HUES6 (cell line): ENCODE results near the gene STARD7.
A peak's percentile ranks its signal among the peaks of the same experiment; 100 is the strongest.
"Not testable (repeated sequence)": the region's sequence is repeated elsewhere in the genome, so short reads cannot be mapped to it uniquely, and the experiment has no call there.

ENCODE experiments used
- H3K27ac ChIP-seq: 2 replicates; pipeline ENCODE4 v1.7.0; 2013; ENCODE audit warnings: low read depth, mild to moderate bottlenecking, low read length, inconsistent platforms
- H3K27me3 ChIP-seq: 2 replicates; pipeline ENCODE4 v1.6.1; 2013; ENCODE audit warnings: low read length; ENCODE audit not compliant: control insufficient read depth, insufficient read depth
- H3K36me3 ChIP-seq: 2 replicates; pipeline ENCODE4 v1.6.1; 2013; ENCODE audit warnings: low read length; ENCODE audit not compliant: control insufficient read depth, insufficient read depth
- H3K4me1 ChIP-seq: 2 replicates; pipeline ENCODE4 v1.6.1; 2013; ENCODE audit warnings: low read length; ENCODE audit not compliant: control insufficient read depth, insufficient read depth
- H3K4me3 ChIP-seq: 2 replicates; pipeline ENCODE4 v1.5.1; 2013; ENCODE audit warnings: low read depth, low read length
- H3K9ac ChIP-seq: one replicate; pipeline ENCODE4 v1.6.1; 2013; ENCODE audit warnings: mild to moderate bottlenecking, low read length
- H3K9me3 ChIP-seq: 2 replicates; pipeline ENCODE4 v1.6.1; 2013; ENCODE audit warnings: low read depth, low read length; ENCODE audit not compliant: control insufficient read depth, insufficient read depth

Gene STARD7

GRCh38 chr2:96233436-96233835 lies 24.8 kb upstream of the STARD7 start:
- no peaks in the 10 kb centered on the region for H3K4me1 ChIP-seq
- no peaks in the 10 kb centered on the region for H3K36me3 ChIP-seq
- H3K9ac ChIP-seq = no peak overlapping the region
- H3K9me3 ChIP-seq = no peaks in the 10 kb centered on the region
- no peak overlapping the region for H3K27ac ChIP-seq
- no peak overlapping the region for H3K4me3 ChIP-seq
- no peaks in the 10 kb centered on the region for H3K27me3 ChIP-seq

DNA sequence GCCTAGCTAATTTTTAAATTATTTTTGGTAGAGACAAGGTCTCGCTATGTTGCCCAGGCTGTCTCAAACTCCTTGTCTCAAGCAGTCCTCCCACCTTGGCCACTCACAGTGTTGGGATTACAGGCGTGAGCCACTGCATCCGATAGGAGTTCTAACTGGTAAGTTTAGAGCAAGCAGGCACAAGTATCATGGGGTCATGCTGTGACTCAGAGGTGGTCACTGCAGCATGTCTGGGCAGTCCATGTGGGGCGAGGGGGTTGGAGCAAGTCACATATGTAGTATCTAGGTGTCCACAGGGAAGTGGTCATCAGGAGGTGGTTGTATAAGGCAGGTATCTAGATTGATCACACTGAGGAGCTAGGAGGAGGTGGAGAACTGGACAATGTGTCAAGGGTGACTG lies 22.7 kb upstream of the STARD7 start:
- Histone ChIP-seq H3K9ac (no peak overlapping the region), H3K27me3 (no peaks in the 10 kb centered on the region), H3K36me3 (no peaks in the 10 kb centered on the region)

GRCh38 chr2:96225016-96225533 lies 16.4 kb upstream of the STARD7 start:
- H3K9ac ChIP-seq = no peak overlapping the region
- no peaks in the 10 kb centered on the region for H3K9me3 ChIP-seq
- no peaks in the 10 kb centered on the region for H3K36me3 ChIP-seq
- H3K27ac ChIP-seq = no peak overlapping the region
- H3K27me3 ChIP-seq = no peaks in the 10 kb centered on the region
- no peaks in the 10 kb centered on the region for H3K4me1 ChIP-seq
- no peak overlapping the region for H3K4me3 ChIP-seq

More for the DNA sequence above, 22.7 kb upstream of the STARD7 start:
- Histone ChIP-seq H3K27ac (no peak overlapping the region), H3K4me1 (no peaks in the 10 kb centered on the region), H3K9me3 (no peaks in the 10 kb centered on the region), H3K4me3 (no peak overlapping the region)

GRCh38 chr2:96221106-96221505 lies 12.5 kb upstream of the STARD7 start:
- H3K9ac ChIP-seq, H3K27me3 ChIP-seq, H3K4me3 ChIP-seq, H3K9me3 ChIP-seq, H3K36me3 ChIP-seq, H3K27ac ChIP-seq, H3K4me1 ChIP-seq: not testable (repeated sequence)

DNA sequence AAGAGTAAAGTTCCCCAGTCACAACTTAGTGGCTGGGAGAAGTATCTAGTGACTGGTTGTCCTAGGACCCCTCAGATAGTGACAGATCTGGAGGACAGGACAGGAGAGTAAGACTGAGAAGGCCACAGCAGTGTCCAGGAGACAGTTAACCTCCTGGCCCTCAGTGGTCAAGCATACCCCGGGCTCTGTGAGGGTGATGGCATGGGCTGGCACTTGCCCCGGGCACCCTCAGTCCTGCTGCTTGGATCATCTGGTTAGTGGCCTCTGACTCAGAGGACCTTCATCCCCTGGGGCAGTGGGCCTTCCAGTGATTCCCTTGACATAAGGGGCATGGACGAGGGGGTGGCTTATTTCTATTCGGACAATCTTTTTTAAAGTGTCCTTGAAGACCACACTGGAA lies 11.3 kb upstream of the STARD7 start:
- H3K4me3 ChIP-seq, H3K4me1 ChIP-seq, H3K27me3 ChIP-seq, H3K9me3 ChIP-seq, H3K27ac ChIP-seq, H3K9ac ChIP-seq, H3K36me3 ChIP-seq: not testable (repeated sequence)

GRCh38 chr2:96218508-96219131 lies 10.0 kb upstream of the STARD7 start:
- Histone ChIP-seq H3K9ac (no peak overlapping the region), H3K4me1 (no peaks in the 10 kb centered on the region), H3K36me3 (no peaks in the 10 kb centered on the region), H3K27me3 (no peaks in the 10 kb centered on the region), H3K27ac (no peak overlapping the region), H3K9me3 (no peaks in the 10 kb centered on the region), H3K4me3 (no peak overlapping the region)

DNA sequence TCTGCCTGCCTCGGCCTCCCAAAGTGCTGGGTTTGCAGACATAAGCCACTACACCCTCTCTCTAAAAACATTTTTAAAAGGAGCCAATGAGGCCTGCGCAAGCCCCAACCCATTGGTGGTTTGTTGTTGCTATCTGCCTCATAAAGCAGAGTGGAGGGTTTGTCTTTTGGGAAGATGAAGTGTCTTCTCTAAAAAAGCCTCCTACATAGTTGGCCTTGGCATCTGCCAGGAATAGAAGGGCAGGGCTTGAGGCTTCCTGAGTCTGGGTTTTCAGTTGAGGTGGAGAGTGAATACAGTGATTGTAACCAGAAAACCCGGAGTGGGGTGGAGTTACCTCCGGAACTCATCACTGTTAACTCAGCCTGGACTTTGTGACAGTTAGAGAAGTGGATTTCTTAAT lies 5.9 kb upstream of the STARD7 start:
- Histone ChIP-seq H3K4me1 (peaks cover 5% of the 10 kb centered on the region; the same call in 1 of the 2 replicates), H3K9me3 (no peaks in the 10 kb centered on the region), H3K9ac (no peak overlapping the region), H3K36me3 (no peaks in the 10 kb centered on the region), H3K4me3 (no peak overlapping the region), H3K27me3 (no peaks in the 10 kb centered on the region), H3K27ac (no peak overlapping the region)

- Histone ChIP-seq H3K9ac (no peak overlapping the region), H3K9me3 (no peaks in the 10 kb centered on the region), H3K4me1 (peaks cover 9% of the 10 kb centered on the region; the same call in 1 of the 2 replicates), H3K27me3 (no peaks in the 10 kb centered on the region), H3K4me3 (no peak overlapping the region), H3K36me3 (no peaks in the 10 kb centered on the region), H3K27ac (no peak overlapping the region)
These were observed 4.8 kb upstream of the STARD7 start for GRCh38 chr2:96213379-96213778.

DNA sequence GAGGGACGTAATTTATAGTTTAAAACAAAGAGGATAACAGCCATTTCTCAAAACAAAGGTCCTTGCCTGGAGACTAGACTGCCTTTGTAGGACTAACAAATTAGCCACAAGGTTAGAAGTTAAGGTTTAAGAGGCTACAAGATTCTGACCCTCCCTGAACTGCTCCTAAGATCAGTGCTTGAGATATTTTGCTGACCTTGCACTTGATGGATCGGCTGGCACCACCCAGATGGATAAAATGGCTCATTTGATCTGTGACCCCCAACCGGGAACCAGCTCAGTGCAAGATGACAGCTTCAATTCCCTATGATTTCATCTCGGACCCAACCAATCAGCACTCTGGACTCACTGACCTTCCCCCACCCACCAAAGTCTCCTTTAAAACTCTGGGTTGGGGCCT lies 3.7 kb upstream of the STARD7 start:
- H3K9me3 ChIP-seq = no peaks in the 10 kb centered on the region
- H3K27me3 ChIP-seq = no peaks in the 10 kb centered on the region
- H3K4me1 ChIP-seq = peaks cover 9% of the 10 kb centered on the region
- no peak overlapping the region for H3K4me3 ChIP-seq
- no peak overlapping the region for H3K27ac ChIP-seq
- no peaks in the 10 kb centered on the region for H3K36me3 ChIP-seq
- no peak overlapping the region for H3K9ac ChIP-seq

DNA sequence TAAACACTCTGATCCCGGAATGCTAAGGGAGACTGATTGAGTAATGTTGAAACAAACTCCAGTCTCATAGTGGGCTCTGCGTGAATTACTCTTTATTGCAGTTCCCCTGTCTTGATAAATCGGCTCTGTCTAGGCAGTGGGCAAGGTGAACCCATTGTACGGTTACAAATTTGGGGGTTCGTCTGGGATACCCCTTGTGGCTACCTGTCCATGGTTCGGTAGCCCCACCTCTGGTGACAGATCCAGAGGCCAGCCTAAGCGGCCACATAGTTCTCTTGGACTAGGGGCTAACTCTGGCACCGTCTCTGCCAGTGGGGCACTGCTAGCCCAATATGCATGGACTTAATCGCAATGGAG lies 1.1 kb upstream of the STARD7 start:
- Histone ChIP-seq H3K27ac (peak overlapping the region; percentile 72; the same call in 1 of the 2 replicates), H3K4me1 (peaks cover 30% of the 10 kb centered on the region), H3K36me3 (peaks cover 5% of the 10 kb centered on the region; the same call in 1 of the 2 replicates), H3K27me3 (no peaks in the 10 kb centered on the region), H3K9ac (peak overlapping the region; percentile 50), H3K9me3 (no peaks in the 10 kb centered on the region), H3K4me3 (peak overlapping the region; percentile 93)

DNA sequence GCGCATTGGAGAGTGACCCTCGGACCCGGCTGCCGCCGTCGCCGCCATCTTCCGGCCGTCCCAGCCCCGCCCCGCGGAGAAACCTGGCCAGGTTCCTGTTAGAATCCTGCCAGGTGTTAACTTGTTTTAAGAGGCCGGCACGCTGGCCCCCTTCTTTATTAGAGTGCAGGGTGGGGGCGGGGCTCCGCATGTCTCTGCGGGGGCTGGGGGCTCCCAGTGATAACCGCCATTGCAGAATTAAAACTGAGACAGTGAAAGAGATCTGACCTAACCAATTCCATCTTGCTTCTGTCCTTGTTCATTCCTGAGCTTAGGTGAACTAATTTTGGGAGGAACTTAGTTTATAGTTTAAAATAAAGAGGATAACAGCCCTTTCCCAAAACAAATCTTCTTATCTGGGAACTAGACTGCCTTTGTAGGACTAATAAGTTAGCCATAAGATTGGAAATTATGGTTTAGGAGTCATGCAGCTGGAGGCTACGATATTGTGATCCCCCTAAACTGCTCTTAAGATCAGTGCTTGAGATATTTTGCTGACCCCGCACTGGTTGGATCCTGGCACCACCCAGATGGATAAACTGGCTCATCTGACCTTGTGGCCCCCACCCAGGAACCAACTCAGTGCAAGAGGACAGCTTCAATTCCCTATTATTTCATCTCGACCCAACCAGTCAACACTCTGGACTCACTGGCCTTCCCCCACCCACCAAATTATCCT lies 543 bp upstream of the STARD7 start:
- peak overlapping the region; percentile 50 for H3K9ac ChIP-seq
- no peaks in the 10 kb centered on the region for H3K27me3 ChIP-seq
- H3K4me3 ChIP-seq = peak overlapping the region; percentile 93
- H3K27ac ChIP-seq = peak overlapping the region; percentile 72
- H3K4me1 ChIP-seq = peaks cover 30% of the 10 kb centered on the region
- H3K36me3 ChIP-seq = peaks cover 5% of the 10 kb centered on the region; the same call in 1 of the 2 replicates
- no peaks in the 10 kb centered on the region for H3K9me3 ChIP-seq
